Left ventricle myocardium inferior (tissue), 1 donor: Measurements from ENCODE around the gene CTNS. TPM values are rescaled to one million over a fixed set of nuclear protein-coding genes. Genes with fewer than 3 reads are reported as not detected.

Experiments
- DNase-seq: peaks from one replicate; pipeline ENCODE4 v3.0.0-alpha.2; 2020
- H3K27ac ChIP-seq: fragments of 200-600 bp; replicated peaks from 2 replicates; pipeline ENCODE4 v1.8.0; 2021
- H3K27me3 ChIP-seq: fragments of 200-600 bp; 2 replicates; pipeline ENCODE4 v1.8.0; 2021; ENCODE audit warnings: low read depth
- H3K36me3 ChIP-seq: fragments of 200-600 bp; 2 replicates; pipeline ENCODE4 v1.8.0; 2021
- H3K4me1 ChIP-seq: fragments of 200-600 bp; 2 replicates; pipeline ENCODE4 v1.8.0; 2021
- H3K4me3 ChIP-seq: fragments of 200-600 bp; 2 replicates; pipeline ENCODE4 v1.8.0; 2021; ENCODE audit warnings: mild to moderate bottlenecking, moderate library complexity
- H3K9me3 ChIP-seq: fragments of 200-600 bp; replicated peaks from 2 replicates; pipeline ENCODE4 v1.8.0; 2021
- CTCF ChIP-seq: fragments of 200-600 bp; IDR thresholded peaks from 2 replicates; pipeline ENCODE4 v1.8.0; 2021; ENCODE audit warnings: antibody characterized with exemption, mild to moderate bottlenecking, borderline replicate concordance
- intact Hi-C: fragments of 100-400 bp; cut with micrococcal nuclease; formaldehyde crosslinking; loops from one replicate; pipeline ENCODE4 v1.11.0; 2022
- total RNA-seq: library from RNA; stranded (reverse); fragmentation: NEBNext Ultra II Directional; extraction: Animal tissue kit (Norgen Biotek cat#: 25700); gene quantifications from one replicate; pipeline ENCODE4 v1.2.1, GENCODE V29; 2021
- donor health status: DM: no; HTN: yes; CAD: no; lungs with severe emphysema.

Gene CTNS
- total RNA-seq, 1 donor from 2014 or later = 6.2 TPM

- H3K27me3 ChIP-seq = peaks cover 62% of the 10 kb centered on the region
- no peaks in the 10 kb centered on the region for H3K9me3 ChIP-seq
- intact Hi-C loops = no loop called here
- TF ChIP-seq CTCF = no peak
- DNase-seq = no peak
- H3K4me3 ChIP-seq = no peak overlapping the region
- no peak overlapping the region for H3K27ac ChIP-seq
- no peaks in the 10 kb centered on the region for H3K36me3 ChIP-seq
- peaks cover 3% of the 10 kb centered on the region for H3K4me1 ChIP-seq
Measured at GRCh38 chr17:3689262-3690093, 52.9 kb downstream of the CTNS start.

- Histone ChIP-seq H3K27me3 (peaks cover 63% of the 10 kb centered on the region), H3K4me1 (peaks cover 10% of the 10 kb centered on the region), H3K27ac (no peak overlapping the region), H3K36me3 (no peaks in the 10 kb centered on the region), H3K4me3 (no peak overlapping the region), H3K9me3 (no peaks in the 10 kb centered on the region)
- no peak for DNase-seq
- no peak for TF ChIP-seq CTCF
- intact Hi-C loops = no loop called here
Measured at GRCh38 chr17:3690094-3690715, 53.6 kb downstream of the CTNS start.

GRCh38 chr17:3691617-3692067 is 55.1 kb downstream of the CTNS start:
- TF ChIP-seq CTCF = no peak
- intact Hi-C loops = no loop called here
- Histone ChIP-seq H3K27me3 (peaks cover 75% of the 10 kb centered on the region), H3K4me1 (peaks cover 24% of the 10 kb centered on the region), H3K36me3 (no peaks in the 10 kb centered on the region), H3K27ac (no peak overlapping the region), H3K4me3 (no peak overlapping the region), H3K9me3 (no peaks in the 10 kb centered on the region)
- DNase-seq = no peak

GRCh38 chr17:3692346-3692745 is 55.8 kb downstream of the CTNS start:
- intact Hi-C loops = no loop called here
- peaks cover 82% of the 10 kb centered on the region for H3K27me3 ChIP-seq
- H3K9me3 ChIP-seq = no peaks in the 10 kb centered on the region
- peak; percentile 11 for TF ChIP-seq CTCF
- no peaks in the 10 kb centered on the region for H3K36me3 ChIP-seq
- H3K27ac ChIP-seq = no peak overlapping the region
- H3K4me1 ChIP-seq = peaks cover 31% of the 10 kb centered on the region
- no peak overlapping the region for H3K4me3 ChIP-seq
- no peak for DNase-seq

- Histone ChIP-seq H3K9me3 (peaks cover 4% of the 10 kb centered on the region), H3K27ac (no peak overlapping the region), H3K36me3 (no peaks in the 10 kb centered on the region), H3K4me1 (peaks cover 31% of the 10 kb centered on the region), H3K4me3 (no peak overlapping the region), H3K27me3 (peaks cover 88% of the 10 kb centered on the region)
- intact Hi-C loops = no loop called here
- no peak for TF ChIP-seq CTCF
- DNase-seq = no peak
Measured at GRCh38 chr17:3693141-3693540, 56.6 kb downstream of the CTNS start.
